ENCODE results near the gene HOXA9. TPM values are rescaled to one million over a fixed set of nuclear protein-coding genes. Genes with fewer than 3 reads are reported as not detected.
A peak's percentile ranks its signal among the peaks of the same experiment; 100 is the strongest.

The HOXA9 gene
- total RNA-seq, 1 experiment from 2014 or later, result 16.7 TPM

DNA sequence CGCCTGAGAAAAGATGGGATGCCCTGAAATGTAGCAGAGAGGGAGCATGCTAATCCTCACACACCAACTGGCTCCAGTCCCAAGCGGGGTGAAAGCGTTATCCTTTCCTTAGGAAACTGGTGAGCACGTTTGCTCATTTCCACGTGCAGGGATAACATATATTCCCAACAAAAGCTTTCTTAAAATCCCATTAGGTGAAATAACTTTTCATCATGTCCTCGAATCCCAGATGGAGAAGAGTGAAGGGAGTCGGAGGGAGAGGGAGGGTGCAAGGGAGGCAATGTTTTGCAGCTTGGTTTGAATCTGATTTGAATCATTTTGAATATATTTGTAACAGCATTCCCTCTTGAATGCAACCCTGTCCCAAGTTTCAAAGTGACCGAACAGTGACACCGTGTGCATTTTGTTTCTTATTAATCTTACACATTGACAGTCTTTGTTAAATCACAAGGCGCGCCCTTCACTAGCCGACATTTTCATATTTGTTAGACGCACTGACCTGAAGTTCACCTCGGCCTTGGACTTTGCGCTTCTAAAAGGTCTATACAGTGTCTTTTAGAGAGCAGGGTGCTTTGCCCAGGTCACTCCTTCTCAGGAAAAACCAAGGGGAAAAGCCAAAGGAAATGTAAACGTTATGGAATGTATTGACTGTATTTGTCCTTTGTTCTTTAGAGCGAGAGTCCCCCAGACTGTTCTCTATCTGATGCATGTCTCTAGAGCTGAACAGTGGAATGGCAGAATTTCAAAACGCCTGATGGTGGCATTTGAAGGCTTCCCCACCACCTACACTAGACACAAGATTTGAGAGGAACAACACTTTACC, 31.7 kb downstream of the HOXA9 start:
- peak in 1 of 2 experiments; percentile 22 for DNase-seq

DNA sequence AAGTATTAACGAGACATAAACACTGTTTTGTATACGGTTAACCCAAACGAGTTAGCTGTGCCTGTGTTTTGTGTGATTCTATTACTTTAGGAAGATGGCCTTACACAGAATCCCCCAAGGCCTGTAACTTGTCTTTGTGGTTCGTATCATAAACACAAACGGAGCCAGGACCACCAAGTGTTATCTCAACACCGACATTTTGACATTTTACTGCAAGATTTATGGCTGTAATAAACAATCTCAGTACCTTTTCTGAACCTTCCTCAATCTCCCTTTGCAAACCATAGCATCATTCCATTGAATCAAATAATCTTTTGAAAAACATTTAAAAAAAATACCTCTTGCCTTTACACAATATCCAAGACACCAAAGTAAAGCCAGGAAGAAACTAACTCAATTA, 32.4 kb downstream of the HOXA9 start:
- no peaks in the 10 kb centered on the region for H3K9me3 Mint-ChIP-seq (ENCODE audit: unreplicated experiment)
- Histone ChIP-seq H3K4me3 (ENCODE audit: low read depth, low read length) (no peak overlapping the region), H3K9me3 (no peaks in the 10 kb centered on the region), H3K4me1 (peaks cover 29% of the 10 kb centered on the region), H3K36me3 (ENCODE audit: control insufficient read depth, insufficient read depth, low read length) (no peaks in the 10 kb centered on the region), H3K27me3 (replicated peaks; ENCODE audit: control insufficient read depth, insufficient read depth, low read length) (no peaks in the 10 kb centered on the region)
- CTCF ChIA-PET, result interaction anchor here (0.8 kb wide), 1 partner anchor 28 kb away, joined by 3 read pairs; no protein-coding TSS in a partner anchor
- POLR2A ChIA-PET, result no interaction called here
- no peaks in the 10 kb centered on the region for H3K36me3 Mint-ChIP-seq (ENCODE audit: insufficient read depth, unreplicated experiment)
- BruUV-seq (replicated peaks), result no TSS peak
- intact Hi-C loops (cut with micrococcal nuclease; ENCODE audit: unreplicated experiment), result no loop called here
- TF ChIP-seq, protein P1, sequence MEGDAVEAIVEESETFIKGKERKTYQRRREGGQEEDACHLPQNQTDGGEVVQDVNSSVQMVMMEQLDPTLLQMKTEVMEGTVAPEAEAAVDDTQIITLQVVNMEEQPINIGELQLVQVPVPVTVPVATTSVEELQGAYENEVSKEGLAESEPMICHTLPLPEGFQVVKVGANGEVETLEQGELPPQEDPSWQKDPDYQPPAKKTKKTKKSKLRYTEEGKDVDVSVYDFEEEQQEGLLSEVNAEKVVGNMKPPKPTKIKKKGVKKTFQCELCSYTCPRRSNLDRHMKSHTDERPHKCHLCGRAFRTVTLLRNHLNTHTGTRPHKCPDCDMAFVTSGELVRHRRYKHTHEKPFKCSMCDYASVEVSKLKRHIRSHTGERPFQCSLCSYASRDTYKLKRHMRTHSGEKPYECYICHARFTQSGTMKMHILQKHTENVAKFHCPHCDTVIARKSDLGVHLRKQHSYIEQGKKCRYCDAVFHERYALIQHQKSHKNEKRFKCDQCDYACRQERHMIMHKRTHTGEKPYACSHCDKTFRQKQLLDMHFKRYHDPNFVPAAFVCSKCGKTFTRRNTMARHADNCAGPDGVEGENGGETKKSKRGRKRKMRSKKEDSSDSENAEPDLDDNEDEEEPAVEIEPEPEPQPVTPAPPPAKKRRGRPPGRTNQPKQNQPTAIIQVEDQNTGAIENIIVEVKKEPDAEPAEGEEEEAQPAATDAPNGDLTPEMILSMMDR (IDR thresholded peaks at IDR 0.05; ENCODE audit: insufficient read depth in 1 of 2, low read depth in 1 of 2, low read length in 1 of 2, severe bottlenecking in 1 of 2, unreplicated experiment in 1 of 2), result no peak
- no peak overlapping the region for H3K4me3 Mint-ChIP-seq (ENCODE audit: unreplicated experiment)
- no peaks in the 10 kb centered on the region for H3K27me3 Mint-ChIP-seq (ENCODE audit: insufficient read depth, unreplicated experiment)
- H3K27ac Mint-ChIP-seq (ENCODE audit: unreplicated experiment), result no peak overlapping the region
- peaks cover 27% of the 10 kb centered on the region for H3K4me1 Mint-ChIP-seq (ENCODE audit: low read depth, unreplicated experiment)
- no peak for DNase-seq

More for the DNA sequence above, 31.7 kb downstream of the HOXA9 start:
- H3K27me3 Mint-ChIP-seq (ENCODE audit: insufficient read depth, unreplicated experiment), result no peaks in the 10 kb centered on the region
- H3K9me3 Mint-ChIP-seq (ENCODE audit: unreplicated experiment), result no peaks in the 10 kb centered on the region
- H3K36me3 Mint-ChIP-seq (ENCODE audit: insufficient read depth, unreplicated experiment), result no peaks in the 10 kb centered on the region
- BruUV-seq (replicated peaks), result no TSS peak
- Histone ChIP-seq H3K9me3 (no peaks in the 10 kb centered on the region), H3K27me3 (replicated peaks; ENCODE audit: control insufficient read depth, insufficient read depth, low read length) (no peaks in the 10 kb centered on the region), H3K4me1 (peaks cover 29% of the 10 kb centered on the region), H3K36me3 (ENCODE audit: control insufficient read depth, insufficient read depth, low read length) (no peaks in the 10 kb centered on the region), H3K4me3 (ENCODE audit: low read depth, low read length) (no peak overlapping the region)
- H3K4me1 Mint-ChIP-seq (ENCODE audit: low read depth, unreplicated experiment), result peaks cover 27% of the 10 kb centered on the region
- CTCF ChIA-PET, result interaction anchor here (0.7 to 0.8 kb wide), 2 partner anchors 27 to 48 kb away, joined by 3 read pairs; no protein-coding TSS in a partner anchor
- POLR2A ChIA-PET, result no interaction called here
- H3K27ac Mint-ChIP-seq (ENCODE audit: unreplicated experiment), result no peak overlapping the region
- no peak overlapping the region for H3K4me3 Mint-ChIP-seq (ENCODE audit: unreplicated experiment)
- TF ChIP-seq, protein P1 (IDR thresholded peaks at IDR 0.05; ENCODE audit: insufficient read depth in 1 of 2, low read depth in 1 of 2, low read length in 1 of 2, severe bottlenecking in 1 of 2, unreplicated experiment in 1 of 2), result no peak
- intact Hi-C loops (cut with micrococcal nuclease; ENCODE audit: unreplicated experiment), result no loop called here

DNA sequence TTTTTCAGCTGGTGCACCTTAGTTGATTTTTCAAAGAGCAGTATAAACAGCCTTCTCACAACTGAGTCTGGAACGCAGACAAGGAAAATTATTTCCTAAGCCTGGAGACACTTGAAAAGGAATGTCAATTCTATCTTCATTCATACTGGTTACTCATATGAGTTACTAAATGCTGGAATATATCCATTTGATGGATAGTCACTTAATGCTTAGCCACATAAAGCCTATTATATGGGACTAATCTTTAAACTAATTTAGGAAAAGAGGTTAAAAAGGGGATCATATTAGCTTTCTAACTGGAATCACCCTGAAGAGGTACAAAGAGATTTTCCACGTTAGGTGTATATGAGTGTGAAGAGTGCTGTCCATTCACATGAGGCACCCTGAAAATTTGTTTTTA, 33.1 kb downstream of the HOXA9 start:
- H3K4me1 Mint-ChIP-seq (ENCODE audit: low read depth, unreplicated experiment), result peaks cover 27% of the 10 kb centered on the region
- H3K27me3 Mint-ChIP-seq (ENCODE audit: insufficient read depth, unreplicated experiment), result no peaks in the 10 kb centered on the region
- intact Hi-C loops (cut with micrococcal nuclease; ENCODE audit: unreplicated experiment), result no loop called here
- CTCF ChIA-PET, result no interaction called here
- no peaks in the 10 kb centered on the region for H3K27me3 ChIP-seq (replicated peaks; ENCODE audit: control insufficient read depth, insufficient read depth, low read length)
- H3K27ac Mint-ChIP-seq (ENCODE audit: unreplicated experiment), result no peak overlapping the region
- H3K4me3 ChIP-seq (ENCODE audit: low read depth, low read length), result no peak overlapping the region
- BruUV-seq (replicated peaks), result no TSS peak
- H3K9me3 Mint-ChIP-seq (ENCODE audit: unreplicated experiment), result no peaks in the 10 kb centered on the region
- H3K36me3 Mint-ChIP-seq (ENCODE audit: insufficient read depth, unreplicated experiment), result no peaks in the 10 kb centered on the region
- no peaks in the 10 kb centered on the region for H3K36me3 ChIP-seq (ENCODE audit: control insufficient read depth, insufficient read depth, low read length)
- H3K4me1 ChIP-seq, result peaks cover 29% of the 10 kb centered on the region
- POLR2A ChIA-PET, result interaction anchor here (2.2 kb wide), 1 partner anchor 18 kb away, joined by 19 read pairs; no protein-coding TSS in a partner anchor
- TF ChIP-seq, protein P1 (IDR thresholded peaks at IDR 0.05; ENCODE audit: insufficient read depth in 1 of 2, low read depth in 1 of 2, low read length in 1 of 2, severe bottlenecking in 1 of 2, unreplicated experiment in 1 of 2), result no peak
- no peak for DNase-seq
- H3K9me3 ChIP-seq, result no peaks in the 10 kb centered on the region
- H3K4me3 Mint-ChIP-seq (ENCODE audit: unreplicated experiment), result peak overlapping the region; percentile 22

Data from Caco-2 (cell line).